WTC11 (cell line): ENCODE data around the gene COL5A1. TPM values are rescaled to one million over a fixed set of nuclear protein-coding genes. Genes with fewer than 3 reads are reported as not detected.

Experiments used
- ATAC-seq: fragments of 200-7000 bp; cut with Tn5 transposase; 2 replicates; pipeline ENCODE4 v1.10.0; 2021; ENCODE audit warnings: mild to moderate bottlenecking, moderate library complexity
- CTCF ChIA-PET: fragments of 300-600 bp; sonication (Branson Sonifier 250); formaldehyde crosslinking; loops from one replicate; lab custom pipeline; 2021; ENCODE audit warnings: antibody characterized with exemption; lab: Charles Lee
- POLR2A ChIA-PET: fragments of 350-600 bp; sonication (Branson Sonifier 250); formaldehyde crosslinking; loops from one replicate; lab custom pipeline; 2021; ENCODE audit warnings: antibody characterized with exemption; lab: Charles Lee
- DNase-seq: peaks from one replicate; pipeline ENCODE4 v3.0.0; 2021; ENCODE audit warnings: low spot score
- H3K27ac Mint-ChIP-seq: 2 replicates; pipeline ENCODE4 v1.8.0; 2021; ENCODE audit warnings: mixed read lengths
- H3K27me3 Mint-ChIP-seq: 2 replicates; pipeline ENCODE4 v1.8.0; 2021; ENCODE audit warnings: low read depth, mild to moderate bottlenecking, moderate library complexity, mixed read lengths
- H3K36me3 Mint-ChIP-seq: 2 replicates; pipeline ENCODE4 v1.8.0; 2021; ENCODE audit warnings: mixed read lengths
- H3K4me1 Mint-ChIP-seq: 2 replicates; pipeline ENCODE4 v1.8.0; 2022; ENCODE audit warnings: mixed read lengths
- H3K4me3 Mint-ChIP-seq: 2 replicates; pipeline ENCODE4 v1.8.0; 2021; ENCODE audit warnings: mild to moderate bottlenecking, moderate library complexity, mixed read lengths
- H3K9me3 Mint-ChIP-seq: 2 replicates; pipeline ENCODE4 v1.8.0; 2021; ENCODE audit warnings: mixed read lengths
- GRHL2 ChIP-seq: fragments of 250-450 bp; sonication (Bioruptor Pico); IDR thresholded peaks from 2 replicates; pipeline ENCODE4 v1.8.0; 2022; ENCODE audit warnings: mild to moderate bottlenecking, moderate library complexity; ENCODE audit not compliant: insufficient replicate concordance, severe bottlenecking
- HMGA2 ChIP-seq: fragments of 250-450 bp; sonication (Bioruptor Pico); IDR thresholded peaks from 2 replicates; pipeline ENCODE4 v1.4.0; 2021; ENCODE audit warnings: mild to moderate bottlenecking, moderate library complexity
- JUN ChIP-seq: sonication (generic); formaldehyde crosslinking; IDR thresholded peaks from 2 replicates; pipeline ENCODE4 v1.8.0; 2023; ENCODE audit warnings: mild to moderate bottlenecking, missing genetic modification reagents
- MXD4 ChIP-seq: fragments of 250-450 bp; sonication (Bioruptor Pico); IDR thresholded peaks from 2 replicates; pipeline ENCODE4 v1.8.0; 2021; ENCODE audit warnings: mild to moderate bottlenecking, moderate library complexity, borderline replicate concordance
- MYBL2 ChIP-seq: sonication (generic); formaldehyde crosslinking; IDR thresholded peaks from 2 replicates; pipeline ENCODE4 v1.8.1; 2023; ENCODE audit warnings: mild to moderate bottlenecking, moderate library complexity, missing genetic modification reagents
- NFATC4 ChIP-seq: fragments of 250-450 bp; sonication (Bioruptor Pico); IDR thresholded peaks from 2 replicates; pipeline ENCODE4 v1.9.0; 2021; ENCODE audit warnings: mild to moderate bottlenecking
- NFYB ChIP-seq: sonication (generic); formaldehyde crosslinking; conservative IDR thresholded peaks from 2 replicates; pipeline ENCODE4 v1.8.0; 2022; ENCODE audit warnings: low read depth, missing genetic modification reagents
- NR2C2 ChIP-seq: sonication (generic); formaldehyde crosslinking; IDR thresholded peaks from 2 replicates; pipeline ENCODE4 v1.8.0; 2022; ENCODE audit warnings: mild to moderate bottlenecking, missing genetic modification reagents
- NR3C1 ChIP-seq: sonication (generic); formaldehyde crosslinking; conservative IDR thresholded peaks from 2 replicates; pipeline ENCODE4 v1.8.1; 2023; ENCODE audit warnings: low read depth, mild to moderate bottlenecking, missing genetic modification reagents
- OVOL2 ChIP-seq: fragments of 250-450 bp; sonication (Bioruptor Pico); IDR thresholded peaks from 2 replicates; pipeline ENCODE4 v1.9.0; 2021; ENCODE audit warnings: mild to moderate bottlenecking, borderline replicate concordance
- PRRX2 ChIP-seq: fragments of 250-450 bp; sonication (Bioruptor Pico); IDR thresholded peaks from 2 replicates; pipeline ENCODE4 v1.8.0; 2021; ENCODE audit warnings: mild to moderate bottlenecking
- RELA ChIP-seq: sonication (generic); formaldehyde crosslinking; IDR thresholded peaks from 2 replicates; pipeline ENCODE4 v1.8.1; 2022; ENCODE audit warnings: missing genetic modification reagents, mild to moderate bottlenecking, borderline replicate concordance
- SP1 ChIP-seq: sonication (generic); formaldehyde crosslinking; conservative IDR thresholded peaks from 2 replicates; pipeline ENCODE4 v1.8.1; 2022; ENCODE audit warnings: missing genetic modification reagents
- TCF7 ChIP-seq: sonication (generic); formaldehyde crosslinking; IDR thresholded peaks from 2 replicates; pipeline ENCODE4 v1.8.0; 2022; ENCODE audit warnings: mild to moderate bottlenecking, low read depth, missing genetic modification reagents, moderate library complexity
- TEAD1 ChIP-seq: sonication (generic); formaldehyde crosslinking; IDR thresholded peaks from 2 replicates; pipeline ENCODE4 v1.8.0; 2022; ENCODE audit warnings: mild to moderate bottlenecking, missing genetic modification reagents
- TEAD4 ChIP-seq: sonication (generic); formaldehyde crosslinking; IDR thresholded peaks from 2 replicates; pipeline ENCODE4 v1.8.0; 2022; ENCODE audit warnings: mild to moderate bottlenecking, missing genetic modification reagents
- ZNF121 ChIP-seq: sonication (generic); formaldehyde crosslinking; IDR thresholded peaks from 2 replicates; pipeline ENCODE4 v1.8.0; 2023; ENCODE audit warnings: missing genetic modification reagents
- ZNF219 ChIP-seq: sonication (generic); formaldehyde crosslinking; IDR thresholded peaks from 2 replicates; pipeline ENCODE4 v1.8.0; 2023; ENCODE audit warnings: missing genetic modification reagents, mild to moderate bottlenecking, borderline replicate concordance
- ZNF317 ChIP-seq: sonication (generic); formaldehyde crosslinking; IDR thresholded peaks from 2 replicates; pipeline ENCODE4 v1.8.1; 2023; ENCODE audit warnings: low read depth, mild to moderate bottlenecking, moderate library complexity, missing genetic modification reagents, borderline replicate concordance
- ZNF396 ChIP-seq: fragments of 250-450 bp; sonication (Bioruptor Pico); IDR thresholded peaks from 2 replicates; pipeline ENCODE4 v1.8.0; 2021; ENCODE audit warnings: mild to moderate bottlenecking, moderate library complexity, borderline replicate concordance
- total RNA-seq: library from RNA; stranded (reverse); gene quantifications from 3 replicates; pipeline ENCODE4 v1.2.3, GENCODE V29; 2021
- TF ChIP-seq, protein P1 (sequence below): sonication (generic); formaldehyde crosslinking; IDR thresholded peaks from 2 replicates; pipeline ENCODE4 v1.8.0; 2022; ENCODE audit warnings: mild to moderate bottlenecking, missing genetic modification reagents
- TF ChIP-seq, protein P2 (sequence below): sonication (generic); formaldehyde crosslinking; IDR thresholded peaks from 2 replicates; pipeline ENCODE4 v1.8.1; 2023; ENCODE audit warnings: mild to moderate bottlenecking, missing genetic modification reagents, moderate library complexity
- TF ChIP-seq, protein P3 (sequence below): sonication (generic); formaldehyde crosslinking; IDR thresholded peaks from 2 replicates; pipeline ENCODE4 v1.8.1; 2023; ENCODE audit warnings: mild to moderate bottlenecking, missing genetic modification reagents
- TF ChIP-seq, protein P4 (sequence below): sonication (generic); formaldehyde crosslinking; IDR thresholded peaks from 2 replicates; pipeline ENCODE4 v1.8.0; 2022; ENCODE audit warnings: mild to moderate bottlenecking, missing genetic modification reagents
- TF ChIP-seq, protein P5 (sequence below): fragments of 250-450 bp; sonication (Bioruptor Pico); conservative IDR thresholded peaks from 2 replicates; pipeline ENCODE4 v1.9.0; 2021; ENCODE audit warnings: mild to moderate bottlenecking
- TF ChIP-seq, protein P6 (sequence below): sonication (generic); formaldehyde crosslinking; IDR thresholded peaks from 2 replicates; pipeline ENCODE4 v1.8.0; 2023; ENCODE audit warnings: missing genetic modification reagents

Gene COL5A1
- total RNA-seq, 1 experiment from 2014 or later: 13.5 TPM

DNA sequence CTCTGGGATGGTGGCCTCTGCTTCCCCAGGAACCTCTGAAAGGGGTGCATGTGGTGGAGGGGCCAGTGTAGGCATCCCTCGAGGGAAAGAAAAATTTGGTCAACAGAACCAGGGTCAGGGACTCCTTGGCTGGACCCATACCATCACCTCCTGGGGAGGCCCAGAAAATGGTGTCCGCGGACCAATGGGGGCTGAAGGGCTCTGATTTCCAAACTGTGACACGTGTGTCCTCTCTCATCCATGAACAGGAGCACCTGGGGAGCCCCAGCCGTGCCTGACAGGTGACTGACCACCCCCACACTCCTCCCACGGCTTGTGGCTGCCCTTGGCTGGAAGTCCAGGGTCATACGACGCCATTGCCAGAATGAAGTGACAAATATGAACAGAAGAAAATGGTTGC lies 242.9 kb downstream of the COL5A1 start (continued):
- TF ChIP-seq, protein P1, sequence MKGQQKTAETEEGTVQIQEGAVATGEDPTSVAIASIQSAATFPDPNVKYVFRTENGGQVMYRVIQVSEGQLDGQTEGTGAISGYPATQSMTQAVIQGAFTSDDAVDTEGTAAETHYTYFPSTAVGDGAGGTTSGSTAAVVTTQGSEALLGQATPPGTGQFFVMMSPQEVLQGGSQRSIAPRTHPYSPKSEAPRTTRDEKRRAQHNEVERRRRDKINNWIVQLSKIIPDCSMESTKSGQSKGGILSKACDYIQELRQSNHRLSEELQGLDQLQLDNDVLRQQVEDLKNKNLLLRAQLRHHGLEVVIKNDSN (CRISPR knock-in tag): no peak
- no peak for TF ChIP-seq ZNF219 (CRISPR knock-in tag)
- no peak for TF ChIP-seq TCF7 (CRISPR knock-in tag)
- no peak for TF ChIP-seq SP1 (CRISPR knock-in tag)
- TF ChIP-seq, protein P2, sequence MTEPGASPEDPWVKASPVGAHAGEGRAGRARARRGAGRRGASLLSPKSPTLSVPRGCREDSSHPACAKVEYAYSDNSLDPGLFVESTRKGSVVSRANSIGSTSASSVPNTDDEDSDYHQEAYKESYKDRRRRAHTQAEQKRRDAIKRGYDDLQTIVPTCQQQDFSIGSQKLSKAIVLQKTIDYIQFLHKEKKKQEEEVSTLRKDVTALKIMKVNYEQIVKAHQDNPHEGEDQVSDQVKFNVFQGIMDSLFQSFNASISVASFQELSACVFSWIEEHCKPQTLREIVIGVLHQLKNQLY (CRISPR knock-in tag): no peak
- no peak for TF ChIP-seq NR3C1 (CRISPR knock-in tag)
- TF ChIP-seq PRRX2 (CRISPR knock-in tag): no peak
- TF ChIP-seq, protein P3, sequence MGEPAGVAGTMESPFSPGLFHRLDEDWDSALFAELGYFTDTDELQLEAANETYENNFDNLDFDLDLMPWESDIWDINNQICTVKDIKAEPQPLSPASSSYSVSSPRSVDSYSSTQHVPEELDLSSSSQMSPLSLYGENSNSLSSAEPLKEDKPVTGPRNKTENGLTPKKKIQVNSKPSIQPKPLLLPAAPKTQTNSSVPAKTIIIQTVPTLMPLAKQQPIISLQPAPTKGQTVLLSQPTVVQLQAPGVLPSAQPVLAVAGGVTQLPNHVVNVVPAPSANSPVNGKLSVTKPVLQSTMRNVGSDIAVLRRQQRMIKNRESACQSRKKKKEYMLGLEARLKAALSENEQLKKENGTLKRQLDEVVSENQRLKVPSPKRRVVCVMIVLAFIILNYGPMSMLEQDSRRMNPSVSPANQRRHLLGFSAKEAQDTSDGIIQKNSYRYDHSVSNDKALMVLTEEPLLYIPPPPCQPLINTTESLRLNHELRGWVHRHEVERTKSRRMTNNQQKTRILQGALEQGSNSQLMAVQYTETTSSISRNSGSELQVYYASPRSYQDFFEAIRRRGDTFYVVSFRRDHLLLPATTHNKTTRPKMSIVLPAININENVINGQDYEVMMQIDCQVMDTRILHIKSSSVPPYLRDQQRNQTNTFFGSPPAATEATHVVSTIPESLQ (CRISPR knock-in tag): no peak
- no peak for TF ChIP-seq ZNF121 (CRISPR knock-in tag)
- no peak for TF ChIP-seq TEAD1 (CRISPR knock-in tag)
- TF ChIP-seq HMGA2 (CRISPR knock-in tag): no peak
- no peak for TF ChIP-seq MXD4
- no peak for TF ChIP-seq NFATC4

DNA sequence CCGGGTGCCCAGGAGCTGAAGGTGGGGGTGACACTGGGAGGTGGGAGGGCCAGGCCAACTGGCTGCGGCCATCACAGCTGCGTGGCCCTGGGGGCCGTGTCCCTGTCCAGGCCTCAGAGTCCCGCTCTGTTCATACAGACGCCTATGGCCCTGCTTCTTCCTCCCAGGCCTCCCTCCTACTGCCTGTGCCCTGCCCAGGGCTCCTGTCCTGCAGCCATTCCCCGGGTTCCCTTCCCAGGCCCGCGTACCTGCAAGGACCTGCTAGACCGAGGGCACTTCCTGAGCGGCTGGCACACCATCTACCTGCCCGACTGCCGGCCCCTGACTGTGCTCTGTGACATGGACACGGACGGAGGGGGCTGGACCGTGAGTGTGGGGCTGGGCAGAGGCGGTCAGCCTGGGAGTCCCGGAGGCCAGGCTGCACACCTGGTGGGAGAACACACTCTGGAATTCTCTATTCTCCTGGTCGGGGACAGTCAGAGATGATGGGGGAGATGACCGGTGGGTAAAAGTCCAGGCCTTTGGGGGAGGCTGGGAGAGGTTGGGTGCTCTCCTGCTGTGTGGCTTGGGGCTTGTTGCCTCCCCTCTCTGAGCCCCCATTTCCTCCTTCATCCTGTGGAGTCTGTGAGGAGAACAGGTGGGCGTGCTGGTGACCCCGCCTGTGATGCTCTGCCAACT lies 243.5 kb downstream of the COL5A1 start:
- Mint-ChIP-seq H3K27ac (no peak overlapping the region), H3K9me3 (no peaks in the 10 kb centered on the region), H3K4me1 (no peaks in the 10 kb centered on the region), H3K36me3 (no peaks in the 10 kb centered on the region), H3K27me3 (no peaks in the 10 kb centered on the region; the same call in 1 of the 2 replicates), H3K4me3 (no peak overlapping the region)
- ATAC-seq: no peak
- DNase-seq: no peak
- ChIA-PET CTCF (no interaction called here), POLR2A (no interaction called here)
- TF ChIP-seq JUN (CRISPR knock-in tag): no peak
- no peak for TF ChIP-seq ZNF317 (CRISPR knock-in tag)
- TF ChIP-seq NR2C2: no peak
- TF ChIP-seq OVOL2 (CRISPR knock-in tag): no peak
- TF ChIP-seq, protein P4, sequence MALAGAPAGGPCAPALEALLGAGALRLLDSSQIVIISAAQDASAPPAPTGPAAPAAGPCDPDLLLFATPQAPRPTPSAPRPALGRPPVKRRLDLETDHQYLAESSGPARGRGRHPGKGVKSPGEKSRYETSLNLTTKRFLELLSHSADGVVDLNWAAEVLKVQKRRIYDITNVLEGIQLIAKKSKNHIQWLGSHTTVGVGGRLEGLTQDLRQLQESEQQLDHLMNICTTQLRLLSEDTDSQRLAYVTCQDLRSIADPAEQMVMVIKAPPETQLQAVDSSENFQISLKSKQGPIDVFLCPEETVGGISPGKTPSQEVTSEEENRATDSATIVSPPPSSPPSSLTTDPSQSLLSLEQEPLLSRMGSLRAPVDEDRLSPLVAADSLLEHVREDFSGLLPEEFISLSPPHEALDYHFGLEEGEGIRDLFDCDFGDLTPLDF (CRISPR knock-in tag): no peak
- TF ChIP-seq, protein P3 (CRISPR knock-in tag): no peak
- TF ChIP-seq NFYB (CRISPR knock-in tag): no peak
- TF ChIP-seq, protein P5, sequence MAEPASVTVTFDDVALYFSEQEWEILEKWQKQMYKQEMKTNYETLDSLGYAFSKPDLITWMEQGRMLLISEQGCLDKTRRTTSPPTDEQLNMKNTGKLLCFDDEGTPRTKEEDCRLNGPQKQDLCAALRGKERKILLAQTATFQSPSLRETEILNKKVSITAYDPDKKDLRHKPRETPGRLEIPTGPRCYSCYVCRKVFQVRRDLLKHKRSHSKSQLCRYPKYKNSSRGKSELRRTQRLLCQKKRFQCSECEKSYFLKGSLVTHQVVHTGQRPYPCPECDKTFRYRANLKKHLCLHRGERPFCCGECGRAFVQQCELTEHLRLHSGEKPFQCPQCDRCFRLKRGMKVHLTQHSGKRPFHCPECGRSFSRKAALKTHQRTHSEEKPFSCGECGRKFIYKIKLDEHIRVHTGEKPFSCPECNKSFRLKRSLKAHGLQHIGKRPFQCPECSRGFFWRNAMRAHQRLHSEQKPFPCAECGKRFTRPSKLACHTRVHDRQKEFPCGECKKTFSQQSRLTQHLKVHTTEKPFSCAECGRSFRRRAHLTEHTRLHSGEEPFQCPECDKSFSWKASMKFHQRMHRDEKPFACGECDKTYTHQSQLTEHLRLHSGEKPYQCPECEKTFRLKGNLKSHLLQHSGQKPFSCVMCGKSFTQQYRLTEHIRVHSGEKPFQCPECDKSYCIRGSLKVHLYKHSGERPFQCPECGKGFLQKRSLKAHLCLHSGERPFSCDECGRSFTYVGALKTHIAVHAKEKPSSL (CRISPR knock-in tag): no peak
- TF ChIP-seq MYBL2 (CRISPR knock-in tag): no peak
- no peak for TF ChIP-seq GRHL2
- no peak for TF ChIP-seq ZNF219 (CRISPR knock-in tag)
- TF ChIP-seq ZNF396 (CRISPR knock-in tag): no peak
- TF ChIP-seq, protein P6, sequence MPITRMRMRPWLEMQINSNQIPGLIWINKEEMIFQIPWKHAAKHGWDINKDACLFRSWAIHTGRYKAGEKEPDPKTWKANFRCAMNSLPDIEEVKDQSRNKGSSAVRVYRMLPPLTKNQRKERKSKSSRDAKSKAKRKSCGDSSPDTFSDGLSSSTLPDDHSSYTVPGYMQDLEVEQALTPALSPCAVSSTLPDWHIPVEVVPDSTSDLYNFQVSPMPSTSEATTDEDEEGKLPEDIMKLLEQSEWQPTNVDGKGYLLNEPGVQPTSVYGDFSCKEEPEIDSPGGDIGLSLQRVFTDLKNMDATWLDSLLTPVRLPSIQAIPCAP (CRISPR knock-in tag): no peak
- TF ChIP-seq TCF7 (CRISPR knock-in tag): no peak
- TF ChIP-seq RELA (CRISPR knock-in tag): no peak
- no peak for TF ChIP-seq TEAD4 (CRISPR knock-in tag)
